Superior temporal gyrus (tissue), 1 donor: ENCODE measurements around the gene YY1.
"Not testable (repeated sequence)": the region's sequence is repeated elsewhere in the genome, so short reads cannot be mapped to it uniquely, and the experiment has no call there.

Source experiments
- DNase-seq: peaks from one replicate; pipeline ENCODE4 v3.0.0-alpha.2; 2016; ENCODE audit errors: extremely low spot score

The YY1 gene

GRCh38 chr14:100283984-100284881 is 45.3 kb downstream of the YY1 start:
- DNase-seq: no peak

DNA sequence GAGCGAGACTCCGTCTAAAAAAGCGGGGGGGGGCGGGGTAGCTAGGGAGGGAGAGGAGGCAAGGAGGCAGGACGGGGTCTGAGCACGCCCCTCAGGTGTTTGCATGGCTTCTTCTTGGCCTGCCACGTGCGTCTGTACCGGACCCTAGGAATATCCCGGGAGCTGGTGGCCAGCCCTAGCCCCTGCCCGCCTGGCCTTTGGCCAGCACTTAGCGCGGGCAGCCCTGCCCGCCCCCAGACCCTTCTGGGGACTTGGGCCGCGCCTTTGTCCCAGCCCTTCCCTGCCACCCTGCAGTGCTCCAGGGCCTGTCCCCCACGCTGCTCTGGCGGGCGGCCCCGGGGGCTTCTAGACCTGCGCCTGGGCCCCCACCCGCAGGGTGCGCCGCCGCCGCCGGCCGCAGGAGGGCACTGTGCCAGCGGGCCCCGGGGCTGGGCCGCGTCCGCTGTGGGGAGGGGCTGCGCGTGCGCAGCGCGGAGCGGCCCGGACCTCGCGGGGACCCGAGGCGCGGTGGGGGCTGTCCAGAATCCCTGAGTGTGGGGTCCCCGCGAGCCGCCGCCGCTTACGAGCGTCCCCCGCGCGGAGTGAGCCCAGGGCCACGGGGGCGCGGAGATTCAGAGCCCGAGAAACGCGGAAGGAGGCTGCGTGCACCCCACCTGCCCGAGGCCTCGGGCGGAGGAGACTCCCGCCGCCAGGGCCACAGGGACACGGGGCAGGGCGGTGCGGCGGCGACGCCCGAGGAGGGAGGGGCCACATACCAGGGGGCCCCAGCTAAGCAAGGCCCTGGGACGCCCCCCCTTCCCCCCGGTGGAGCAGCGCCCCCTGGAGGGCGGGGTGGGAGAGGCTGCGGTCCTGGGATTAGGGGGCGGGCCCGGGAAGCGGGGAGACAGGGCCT is 46.3 kb downstream of the YY1 start:
- peak; percentile 63 for DNase-seq

DNA sequence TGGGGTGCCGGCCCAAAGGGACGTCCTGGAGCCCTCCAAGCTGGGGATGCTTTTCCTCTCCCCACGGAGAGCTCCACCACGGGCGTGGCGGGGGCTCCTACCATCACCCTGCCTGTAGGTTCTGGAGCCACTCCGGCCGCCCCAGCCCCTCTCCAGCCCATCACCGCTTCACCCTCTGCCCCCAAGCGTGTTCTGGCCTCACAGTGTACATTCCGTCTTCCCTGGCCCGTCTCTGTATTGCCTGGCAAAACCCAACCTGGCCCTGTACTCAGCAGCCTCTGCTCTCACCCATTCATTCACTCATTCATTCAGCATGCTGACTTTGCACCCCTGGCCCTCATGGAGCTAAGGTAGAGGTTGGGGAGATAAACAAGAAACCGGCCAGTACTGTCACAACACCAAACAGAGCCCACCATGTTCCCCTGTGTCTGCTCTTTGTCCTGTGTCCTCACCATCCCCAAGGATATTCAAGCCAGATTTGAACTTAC is 47.0 kb downstream of the YY1 start:
- no peak for DNase-seq

DNA sequence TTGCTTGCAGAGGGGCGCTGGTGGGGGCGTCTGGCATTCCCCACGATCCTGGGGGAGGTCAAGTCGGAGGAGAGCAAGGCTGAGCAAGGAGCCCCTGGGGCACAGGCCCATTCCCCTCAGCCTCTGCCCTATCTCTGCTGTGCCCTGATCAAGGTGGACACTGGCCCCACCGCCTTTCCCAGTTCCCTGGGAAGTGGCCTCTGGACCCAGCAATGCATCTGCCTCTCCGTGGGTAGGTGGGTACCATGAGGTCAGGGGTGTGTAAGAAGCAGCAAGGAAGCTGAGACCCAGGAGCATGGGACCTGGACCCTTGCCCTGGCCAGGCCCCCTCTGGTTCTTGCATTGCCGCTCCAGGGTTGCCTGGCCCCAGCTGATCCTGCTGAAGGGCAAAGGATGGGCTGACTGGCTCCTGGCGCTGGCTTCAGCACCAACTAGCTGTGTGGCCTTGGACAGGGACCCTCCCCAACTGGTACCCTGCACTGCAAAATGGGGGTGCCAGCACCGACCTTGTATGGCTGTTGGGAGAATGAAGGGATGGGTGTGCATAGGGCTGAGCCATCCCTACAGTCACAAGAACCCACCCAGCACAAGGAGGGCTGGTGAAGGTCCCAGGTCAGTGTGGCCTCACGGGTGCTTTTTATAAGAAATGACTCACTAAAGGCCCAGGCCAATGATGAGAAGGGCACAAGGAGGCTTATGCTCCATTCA is 47.7 kb downstream of the YY1 start:
- DNase-seq: no peak

- DNase-seq: no peak
These were observed 48.5 kb downstream of the YY1 start for GRCh38 chr14:100287202-100287997.

DNA sequence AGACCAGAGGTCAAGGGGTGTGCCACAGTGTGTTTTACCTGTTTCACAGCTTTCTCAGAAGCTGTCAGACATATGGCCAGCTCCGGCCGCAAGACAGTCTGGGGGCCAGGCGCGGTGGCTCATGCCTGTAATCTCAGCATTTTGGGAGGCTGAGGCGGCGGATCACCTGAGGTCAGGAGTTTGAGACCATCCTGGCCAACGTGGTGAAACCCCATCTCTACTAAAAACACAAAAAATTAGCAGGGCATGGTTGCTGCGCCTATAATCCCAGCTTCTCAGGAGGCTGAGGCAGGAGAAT is 49.0 kb downstream of the YY1 start:
- DNase-seq: not testable (repeated sequence)

DNA sequence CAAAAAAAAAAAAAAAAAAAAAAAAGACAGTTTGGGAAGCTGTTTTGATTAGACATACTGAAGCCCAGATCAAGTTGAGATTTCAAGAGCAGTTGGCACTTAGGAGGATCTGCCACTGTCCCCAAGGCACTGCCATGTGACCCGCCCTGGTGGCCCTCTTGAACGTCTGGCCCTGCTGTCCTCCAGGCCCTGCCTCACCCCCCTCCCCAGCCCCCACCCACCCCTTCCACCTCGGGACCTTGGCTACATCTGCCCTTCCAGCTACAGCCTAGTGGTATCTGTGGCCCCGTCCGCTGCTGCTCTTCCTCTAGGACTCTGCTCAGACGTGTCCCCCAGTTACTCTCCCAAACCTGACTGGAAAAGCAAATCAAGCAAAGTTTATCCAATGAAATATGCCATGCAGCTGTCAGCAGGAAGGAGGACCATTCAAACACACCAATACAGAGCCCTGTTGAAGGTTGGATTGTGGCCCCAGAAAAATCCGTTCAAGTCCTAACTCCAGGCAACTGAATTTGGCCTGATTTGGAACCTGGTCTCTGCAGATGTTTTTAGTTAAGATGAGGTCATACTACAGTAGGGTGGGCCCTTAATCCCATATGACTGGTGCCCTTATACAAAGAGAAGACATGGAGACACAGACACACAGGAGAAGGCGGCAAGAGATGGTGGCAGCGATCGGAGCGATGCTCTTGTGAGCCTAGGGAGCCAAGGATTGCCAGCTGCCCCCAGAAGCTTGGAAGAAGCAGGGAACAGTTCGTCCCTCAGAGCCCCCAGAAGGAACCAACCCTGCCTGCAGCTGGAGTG is 49.6 kb downstream of the YY1 start:
- no peak for DNase-seq

DNA sequence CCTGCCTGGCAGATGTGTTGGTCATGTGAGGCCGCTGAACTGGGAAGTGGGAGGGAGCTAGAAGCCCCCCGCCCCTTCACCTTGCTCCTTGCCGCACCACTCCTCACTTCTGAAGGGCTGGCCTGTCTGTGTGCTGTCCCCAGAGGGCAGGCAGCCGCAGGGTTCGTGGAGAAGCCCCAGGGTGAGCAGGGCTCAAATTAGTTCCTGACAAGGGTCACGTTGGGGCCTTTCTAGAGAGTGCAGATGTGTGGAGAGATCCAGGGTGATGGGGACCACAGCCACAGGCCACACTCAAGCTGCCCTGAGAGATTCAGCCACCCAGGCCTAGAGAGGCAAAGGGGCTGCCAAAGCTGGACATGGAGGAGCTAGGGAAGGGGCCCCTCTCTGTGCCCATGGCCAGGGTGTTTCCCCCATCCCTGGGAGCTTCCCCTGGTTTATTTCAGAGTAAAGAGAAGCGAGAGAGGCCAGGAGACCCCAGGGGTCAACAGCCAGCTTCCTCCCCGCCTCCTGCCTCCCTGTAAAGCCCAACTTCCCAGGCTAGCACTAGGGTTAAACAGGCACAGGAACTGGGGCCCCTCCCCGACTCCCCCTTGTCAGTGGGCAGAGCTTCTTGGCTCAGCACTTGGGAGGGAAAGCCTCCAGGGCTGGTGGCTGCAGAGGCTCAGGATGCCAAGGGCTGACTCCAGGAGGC is 51.1 kb downstream of the YY1 start:
- DNase-seq: no peak

DNA sequence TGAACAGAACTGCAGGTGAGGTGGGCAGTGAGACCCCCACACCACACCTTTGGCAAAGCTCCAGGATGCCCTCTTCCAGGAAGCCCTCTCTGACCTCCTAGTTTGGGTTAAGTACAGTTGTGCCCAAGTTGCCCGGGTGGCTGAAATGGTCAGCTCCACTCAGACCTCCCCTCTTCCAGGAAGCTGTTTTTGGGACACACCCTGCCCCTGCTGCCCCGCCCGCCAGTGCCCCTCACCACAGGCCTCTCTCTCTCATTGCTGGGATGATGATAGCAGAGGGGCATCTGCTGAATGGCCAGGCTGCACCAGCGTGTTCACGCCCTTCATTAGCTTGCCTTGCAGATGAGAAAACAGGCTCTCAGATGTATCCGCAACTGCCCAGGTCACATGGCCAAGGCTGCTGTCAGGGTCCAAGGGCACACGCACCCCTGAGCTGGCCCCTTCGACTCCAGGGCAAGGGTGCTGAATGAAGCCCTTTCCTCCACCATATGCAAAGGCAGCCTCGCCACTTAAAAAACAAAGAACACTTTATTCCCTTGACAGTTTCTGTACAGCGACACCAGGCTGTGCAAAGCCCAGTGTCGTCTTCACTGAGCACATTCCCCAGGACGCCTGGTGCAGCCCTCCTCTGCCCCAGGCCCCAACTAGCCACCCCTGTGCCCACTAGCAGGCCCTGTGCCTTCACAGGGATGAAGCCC is 51.8 kb downstream of the YY1 start:
- no peak for DNase-seq

GRCh38 chr14:100291305-100292075 is 52.5 kb downstream of the YY1 start:
- DNase-seq: no peak

GRCh38 chr14:100292301-100292775 is 53.4 kb downstream of the YY1 start:
- DNase-seq: no peak

DNA sequence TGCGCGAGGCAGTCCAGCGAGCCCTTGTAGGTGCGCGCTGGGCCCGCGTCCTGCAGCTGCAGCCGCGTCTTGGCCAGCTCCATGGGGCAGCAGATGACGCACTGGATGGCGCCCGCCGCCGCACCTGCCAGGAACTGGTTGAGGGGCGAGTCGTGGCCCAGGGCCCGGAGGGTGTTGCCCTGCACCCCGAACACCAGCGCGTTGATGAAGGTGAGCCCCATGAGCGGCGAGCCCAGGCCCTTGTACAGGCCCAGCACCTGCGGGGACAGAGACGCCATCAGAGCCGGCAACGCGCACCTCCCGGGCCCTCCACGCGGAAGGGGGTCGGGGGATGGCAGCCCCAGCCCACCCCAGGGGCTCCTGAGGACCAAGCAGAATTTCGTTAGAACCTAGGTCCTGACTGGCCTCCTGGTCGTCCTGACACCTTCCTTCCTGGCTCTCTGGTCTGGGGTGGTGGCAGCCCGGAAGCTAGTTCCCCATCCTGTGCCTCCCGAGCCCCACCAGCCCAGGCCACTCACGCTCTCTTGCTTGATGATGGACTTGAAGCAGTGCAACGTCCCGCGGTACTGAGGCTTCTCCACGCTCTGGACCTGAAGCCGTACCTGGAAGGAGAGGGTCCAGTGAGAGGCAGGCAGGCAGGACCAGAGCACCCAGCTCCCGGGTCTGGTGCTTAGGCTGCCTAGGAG is 54.0 kb downstream of the YY1 start:
- no peak for DNase-seq

GRCh38 chr14:100293497-100294212 is 54.7 kb downstream of the YY1 start:
- no peak for DNase-seq

GRCh38 chr14:100294213-100294962 is 55.4 kb downstream of the YY1 start:
- DNase-seq: no peak

DNA sequence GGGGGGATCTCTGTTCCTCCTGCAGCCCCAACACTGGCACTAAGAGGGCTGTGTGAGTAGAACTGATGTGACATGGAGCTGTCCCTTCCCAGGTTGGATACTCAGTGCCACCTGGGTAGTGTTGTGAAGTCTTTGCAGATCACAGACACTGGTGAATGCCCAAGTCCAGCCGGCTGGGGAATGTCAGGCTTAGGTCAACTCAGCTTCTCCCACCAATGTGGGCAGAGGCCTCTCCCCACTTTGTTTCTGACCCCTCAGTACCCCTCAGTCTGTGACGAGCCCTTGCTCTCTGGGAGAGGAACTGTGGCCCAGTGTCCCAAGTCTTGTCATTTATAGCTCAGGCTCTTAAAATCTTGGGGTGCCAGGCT is 56.0 kb downstream of the YY1 start:
- DNase-seq: no peak

GRCh38 chr14:100295376-100296105 is 56.6 kb downstream of the YY1 start:
- no peak for DNase-seq
